LNCaP clone FGC (cell line): ENCODE measurements around the gene PTPN2.

Experiments
- DNase-seq: peaks from one replicate; pipeline ENCODE4 v3.0.0-alpha.2; 2011; ENCODE audit warnings: low read depth
- H3K4me3 ChIP-seq: 2 replicates; pipeline ENCODE4 v1.5.1; 2011; ENCODE audit warnings: mild to moderate bottlenecking, low read depth, low read length, control low read depth
- TF ChIP-seq, protein P1 (sequence below): IDR thresholded peaks from 2 replicates; pipeline ENCODE4 v1.5.1; 2012; ENCODE audit warnings: mild to moderate bottlenecking; ENCODE audit not compliant: control insufficient read depth, insufficient read depth; ENCODE audit errors: extremely low read depth

PTPN2 gene

DNA sequence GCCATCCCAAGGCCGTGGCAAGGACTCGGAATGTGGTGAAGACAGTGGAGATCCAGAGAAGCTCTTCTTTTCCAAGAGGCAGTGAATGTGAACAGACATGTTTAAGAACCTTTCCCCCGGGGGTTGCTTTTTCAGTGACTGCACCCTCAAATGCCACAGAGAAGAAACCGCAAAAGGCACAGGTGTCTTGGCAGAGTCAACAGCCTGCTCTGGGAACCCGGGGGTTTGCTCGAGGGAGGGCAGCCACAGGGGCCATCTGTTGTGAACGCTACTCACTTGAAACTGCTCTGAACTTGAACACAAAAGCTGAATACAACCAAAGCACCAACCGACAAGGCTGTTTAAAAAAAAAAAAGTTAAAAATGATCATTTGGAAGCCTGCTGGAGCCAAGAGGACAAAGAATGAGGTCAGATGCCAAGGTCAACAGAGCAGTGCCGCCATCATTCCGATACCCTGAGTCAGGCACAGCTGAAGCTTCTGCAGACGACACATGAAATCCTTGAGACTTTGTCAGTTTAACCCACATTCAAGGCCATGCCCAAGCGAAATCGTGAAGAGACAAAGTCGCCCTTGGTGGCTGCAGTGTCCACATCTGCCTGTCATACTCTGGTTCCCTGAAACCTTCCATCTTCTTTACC lies 133.8 kb downstream of the PTPN2 start:
- no peak for DNase-seq
- no peak overlapping the region for H3K4me3 ChIP-seq
- TF ChIP-seq, protein P1, sequence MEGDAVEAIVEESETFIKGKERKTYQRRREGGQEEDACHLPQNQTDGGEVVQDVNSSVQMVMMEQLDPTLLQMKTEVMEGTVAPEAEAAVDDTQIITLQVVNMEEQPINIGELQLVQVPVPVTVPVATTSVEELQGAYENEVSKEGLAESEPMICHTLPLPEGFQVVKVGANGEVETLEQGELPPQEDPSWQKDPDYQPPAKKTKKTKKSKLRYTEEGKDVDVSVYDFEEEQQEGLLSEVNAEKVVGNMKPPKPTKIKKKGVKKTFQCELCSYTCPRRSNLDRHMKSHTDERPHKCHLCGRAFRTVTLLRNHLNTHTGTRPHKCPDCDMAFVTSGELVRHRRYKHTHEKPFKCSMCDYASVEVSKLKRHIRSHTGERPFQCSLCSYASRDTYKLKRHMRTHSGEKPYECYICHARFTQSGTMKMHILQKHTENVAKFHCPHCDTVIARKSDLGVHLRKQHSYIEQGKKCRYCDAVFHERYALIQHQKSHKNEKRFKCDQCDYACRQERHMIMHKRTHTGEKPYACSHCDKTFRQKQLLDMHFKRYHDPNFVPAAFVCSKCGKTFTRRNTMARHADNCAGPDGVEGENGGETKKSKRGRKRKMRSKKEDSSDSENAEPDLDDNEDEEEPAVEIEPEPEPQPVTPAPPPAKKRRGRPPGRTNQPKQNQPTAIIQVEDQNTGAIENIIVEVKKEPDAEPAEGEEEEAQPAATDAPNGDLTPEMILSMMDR, result no peak

DNA sequence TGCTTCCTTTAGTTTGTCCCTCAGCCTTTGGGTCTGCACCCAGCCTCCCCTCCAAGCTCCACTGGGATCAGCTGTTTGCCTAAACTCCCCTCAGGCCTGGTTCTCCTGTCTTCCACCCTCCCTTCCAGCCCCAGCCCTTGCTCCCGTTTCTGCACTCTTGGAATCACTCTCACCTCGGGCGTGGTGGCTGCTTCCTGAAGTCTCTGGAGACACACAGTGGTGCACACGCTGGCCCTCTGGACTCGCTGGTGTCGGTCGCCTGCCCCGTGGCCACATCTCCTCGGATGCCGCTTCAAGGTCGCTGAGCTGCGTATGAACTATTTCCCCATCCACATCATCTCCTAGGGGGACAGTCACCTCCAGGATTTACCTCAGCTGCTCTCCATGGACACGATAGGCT lies 134.9 kb downstream of the PTPN2 start:
- TF ChIP-seq, protein P1, result no peak
- no peak overlapping the region for H3K4me3 ChIP-seq
- DNase-seq, result no peak

DNA sequence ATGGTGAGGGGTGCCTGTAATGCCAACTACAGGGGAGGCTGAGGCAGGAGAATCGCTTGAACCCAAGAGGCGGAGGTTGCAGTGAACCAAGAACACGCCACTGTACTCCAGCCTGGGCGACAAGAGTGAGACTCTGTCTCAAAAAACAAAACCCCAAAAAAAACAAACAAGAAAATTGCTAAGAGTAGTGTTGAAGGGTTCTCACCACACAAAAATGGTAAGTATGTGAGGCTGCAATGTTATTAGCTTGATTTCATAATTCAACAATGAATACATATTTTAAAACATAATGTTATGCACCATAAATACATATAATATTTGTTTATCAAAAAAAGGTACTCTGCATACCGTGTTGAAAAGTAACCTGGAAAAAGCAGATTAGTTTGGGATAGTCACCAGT lies 135.4 kb downstream of the PTPN2 start:
- H3K4me3 ChIP-seq, result no peak overlapping the region
- TF ChIP-seq, protein P1, result no peak
- DNase-seq, result no peak

DNA sequence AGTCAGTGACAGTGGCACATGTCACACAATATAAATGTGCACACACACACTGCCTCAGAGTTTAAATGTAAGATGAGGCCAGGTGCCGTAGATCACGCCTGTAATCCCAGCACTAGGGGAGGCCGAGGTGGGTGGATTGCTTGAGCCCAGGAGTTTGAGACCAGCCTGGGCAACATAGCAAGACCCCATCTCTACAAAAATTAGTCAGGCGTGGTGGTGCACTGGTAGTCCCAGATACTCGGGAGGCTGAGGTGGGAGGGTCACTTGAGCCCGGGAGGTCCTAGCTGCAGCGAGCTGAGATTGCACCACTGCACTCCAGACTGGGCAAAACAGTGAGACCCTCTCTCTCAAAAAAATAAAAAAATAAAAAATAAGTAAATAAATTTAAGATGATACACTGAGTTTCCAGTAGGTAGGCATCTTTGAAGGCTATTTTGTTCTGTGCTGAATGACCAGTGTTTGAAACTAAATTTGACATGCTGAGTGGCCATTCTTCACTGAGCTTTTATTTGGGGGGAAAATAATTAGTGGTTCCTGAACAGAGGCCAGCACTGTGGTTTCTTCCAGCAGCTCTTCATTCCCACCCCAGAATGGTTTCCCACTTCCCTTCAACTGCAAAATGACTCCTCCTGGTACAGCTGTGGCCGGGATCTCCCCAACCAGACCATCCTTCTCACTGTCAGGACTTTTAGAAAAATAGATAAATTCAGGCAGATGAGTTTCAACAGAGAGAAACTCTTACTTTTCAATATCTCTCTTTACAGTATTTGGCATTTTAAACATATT lies 136.3 kb downstream of the PTPN2 start:
- TF ChIP-seq, protein P1, result no peak
- no peak overlapping the region for H3K4me3 ChIP-seq
- DNase-seq, result no peak

DNA sequence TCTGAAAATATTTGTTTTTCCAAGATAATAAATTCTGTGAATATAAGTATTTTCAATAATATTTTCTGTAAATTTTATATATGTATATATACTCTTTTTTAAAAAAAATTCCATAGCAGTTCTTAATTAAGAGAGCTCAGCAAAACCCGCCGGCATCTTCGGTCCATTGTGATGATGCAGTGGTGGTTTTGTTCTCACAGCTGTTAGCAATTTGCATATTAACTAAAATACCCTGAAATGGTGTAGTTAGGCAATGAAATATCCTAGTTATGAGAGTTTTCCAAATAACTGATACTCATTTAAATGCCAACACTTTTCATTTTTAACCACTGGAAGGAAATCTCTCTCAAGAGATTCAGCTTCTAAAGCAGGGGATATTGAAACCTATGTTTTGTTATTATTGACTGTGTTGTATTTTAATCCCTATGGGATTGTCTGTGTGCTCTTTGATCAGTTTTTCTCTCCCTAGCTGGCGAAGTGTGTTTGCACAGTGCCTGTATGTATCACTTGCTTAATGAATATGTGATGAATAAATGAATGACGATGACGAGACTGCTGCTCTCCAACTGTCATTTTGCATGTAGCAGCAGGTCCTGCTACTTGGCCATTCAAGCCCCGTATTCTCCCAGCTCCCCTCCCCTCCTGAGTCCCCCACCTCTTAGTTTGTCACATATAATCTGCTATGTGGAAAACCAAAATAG lies 138.8 kb downstream of the PTPN2 start:
- H3K4me3 ChIP-seq, result no peak overlapping the region
- no peak for DNase-seq

DNA sequence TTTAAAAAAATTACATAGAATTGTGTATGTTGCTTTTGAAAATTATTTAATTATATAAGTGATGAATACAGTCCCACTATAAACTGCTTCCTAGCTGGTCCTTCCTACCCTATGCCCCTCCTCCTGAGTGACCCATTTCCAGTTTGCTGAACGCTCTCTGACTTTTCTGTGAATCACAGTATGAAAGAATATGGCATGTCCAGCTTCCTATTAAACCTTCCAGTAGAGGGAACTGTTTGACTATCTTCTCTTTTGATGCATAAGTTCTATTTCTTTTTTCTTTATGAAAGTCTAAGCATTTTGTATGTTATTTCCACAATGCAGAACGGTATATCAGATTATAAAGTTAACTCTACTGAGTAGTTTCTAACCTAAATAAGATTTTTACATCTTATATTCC lies 139.9 kb downstream of the PTPN2 start:
- TF ChIP-seq, protein P1, result peak; percentile 76
- peak; percentile 33 for DNase-seq
- H3K4me3 ChIP-seq, result no peak overlapping the region

More for the DNA sequence above, 138.8 kb downstream of the PTPN2 start:
- TF ChIP-seq, protein P1, result no peak
